GM12864 (cell line): ENCODE results near the gene GNPTAB.

Source experiments
- DNase-seq: peaks from one replicate; pipeline ENCODE4 v3.0.0-alpha.2; 2011; ENCODE audit warnings: low read depth
- H3K4me3 ChIP-seq: 2 replicates; pipeline ENCODE4 v1.5.1; 2011; ENCODE audit warnings: mild to moderate bottlenecking, low read depth, low read length, control low read depth
- CTCF ChIP-seq: IDR thresholded peaks from 2 replicates; pipeline ENCODE4 v1.5.1; 2011; ENCODE audit warnings: low read depth, mild to moderate bottlenecking, moderate library complexity, low read length, control low read depth, inconsistent platforms; ENCODE audit errors: missing control alignments

GNPTAB gene

DNA sequence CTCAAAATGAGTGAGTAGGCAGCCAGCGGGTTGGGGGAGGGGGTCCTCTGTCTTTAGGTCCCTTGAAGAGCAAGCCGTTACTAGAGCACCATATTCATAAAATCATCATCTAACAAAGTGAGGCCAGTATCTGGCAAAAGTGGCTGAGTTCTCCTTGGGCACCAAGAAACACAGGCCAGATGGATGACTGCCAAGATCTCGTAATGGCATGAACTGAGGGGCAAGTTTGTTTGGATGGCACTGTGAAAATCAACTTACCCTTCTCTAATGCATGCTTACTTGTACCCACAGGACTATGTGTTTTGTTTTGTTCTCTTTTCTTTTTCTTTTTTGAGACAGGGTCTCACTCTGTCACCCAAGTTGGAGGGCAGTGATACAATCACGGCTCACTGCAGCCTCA, 41.6 kb downstream of the GNPTAB start:
- no peak overlapping the region for H3K4me3 ChIP-seq
- TF ChIP-seq CTCF = no peak
- no peak for DNase-seq

DNA sequence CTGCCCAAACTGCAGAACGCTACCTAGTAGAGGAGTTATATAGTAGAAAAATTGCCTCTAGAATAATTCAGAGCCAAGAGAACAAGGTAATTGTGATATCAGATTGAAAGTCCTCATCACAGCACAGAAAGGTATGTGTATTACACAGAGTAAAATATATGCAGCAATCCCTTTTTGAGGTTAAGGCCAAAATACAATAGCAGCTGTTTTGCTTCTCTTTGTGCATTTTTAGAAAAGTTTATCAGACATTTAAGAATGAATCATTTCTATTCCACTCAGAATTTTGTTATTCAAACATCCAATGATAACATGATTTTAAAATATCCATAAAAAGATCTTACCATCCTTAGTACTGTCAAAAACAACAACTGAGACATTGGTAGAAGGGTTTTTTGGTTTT, 45.1 kb downstream of the GNPTAB start:
- H3K4me3 ChIP-seq = no peak overlapping the region
- TF ChIP-seq CTCF = no peak

GRCh38 chr12:101784376-101784775, 46.4 kb downstream of the GNPTAB start:
- H3K4me3 ChIP-seq = no peak overlapping the region
- DNase-seq = no peak
- no peak for TF ChIP-seq CTCF

More for the DNA sequence above, 45.1 kb downstream of the GNPTAB start:
- DNase-seq = no peak

DNA sequence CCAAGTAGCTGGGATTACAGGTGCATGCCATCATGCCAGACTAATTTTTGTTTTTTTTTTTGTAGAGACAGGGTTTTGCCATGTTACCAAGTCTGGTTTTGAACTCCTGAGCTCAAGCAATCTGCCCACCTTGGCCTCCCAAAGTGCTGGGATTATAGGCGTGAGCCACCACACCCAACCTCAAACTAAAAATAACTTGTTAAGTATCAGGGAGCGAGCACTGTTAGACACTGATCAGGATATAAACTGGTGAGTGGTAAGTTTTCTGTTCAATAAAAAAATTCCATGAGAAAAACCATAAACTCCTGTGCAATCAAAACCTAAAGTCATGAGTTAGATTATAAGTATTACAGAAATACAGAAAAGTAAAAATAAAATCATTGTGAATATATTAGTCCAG, 46.9 kb downstream of the GNPTAB start:
- no peak overlapping the region for H3K4me3 ChIP-seq
- no peak for DNase-seq
- no peak for TF ChIP-seq CTCF

DNA sequence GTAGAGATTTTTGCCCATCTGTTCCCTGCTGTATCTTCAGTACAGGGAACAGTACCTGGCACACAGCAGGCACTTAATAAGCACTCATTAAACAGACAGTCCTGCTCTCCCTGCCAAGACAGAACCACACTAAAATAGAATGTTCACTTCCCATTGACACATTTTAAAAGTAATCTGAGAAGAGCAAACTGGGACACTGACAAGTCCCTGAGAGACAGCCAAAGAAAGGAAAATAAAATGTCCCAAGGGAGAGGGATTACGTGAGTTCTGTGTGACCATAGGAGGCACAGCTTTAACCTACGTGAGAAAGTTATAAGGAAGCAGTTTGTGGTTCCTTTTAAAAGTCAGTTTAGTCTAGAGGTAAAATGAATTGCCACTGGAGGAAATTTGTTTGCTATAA, 47.6 kb downstream of the GNPTAB start:
- no peak for TF ChIP-seq CTCF
- DNase-seq = no peak
- no peak overlapping the region for H3K4me3 ChIP-seq

GRCh38 chr12:101782273-101782731, 48.5 kb downstream of the GNPTAB start:
- DNase-seq = no peak
- no peak overlapping the region for H3K4me3 ChIP-seq
- no peak for TF ChIP-seq CTCF

DNA sequence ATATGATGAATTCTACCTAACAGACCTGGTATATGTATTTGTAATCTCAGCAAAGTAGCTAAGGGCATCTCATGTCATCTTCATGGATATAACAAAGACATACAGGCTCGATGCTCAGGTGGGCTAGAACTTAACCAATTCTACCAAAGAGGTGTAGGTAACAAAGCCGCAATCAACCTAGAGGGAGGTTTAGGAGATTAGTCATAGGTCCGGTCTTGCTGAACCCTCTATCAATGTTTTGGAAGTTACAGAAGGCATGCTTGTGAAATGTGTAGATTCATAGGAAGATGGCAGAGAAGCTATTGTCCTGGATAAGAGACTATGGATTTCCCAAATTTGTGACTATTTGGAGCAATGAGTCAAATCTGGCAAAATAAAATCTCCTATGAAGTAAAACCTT, 48.9 kb downstream of the GNPTAB start:
- no peak for DNase-seq
- no peak overlapping the region for H3K4me3 ChIP-seq
- TF ChIP-seq CTCF = no peak
